SH-SY5Y (cell line): ENCODE measurements around the gene TDRD9.

Source experiments
- GATA2 ChIP-seq: IDR thresholded peaks from 2 replicates; pipeline ENCODE4 v1.6.1; 2011; ENCODE audit warnings: mild to moderate bottlenecking, low read depth, low read length
- GATA3 ChIP-seq: IDR thresholded peaks from 2 replicates; pipeline ENCODE4 v1.6.1; 2011; ENCODE audit warnings: low read depth, mild to moderate bottlenecking, low read length, moderate library complexity

GRCh38 chr14:104094709-104095425 lies 166.6 kb downstream of the TDRD9 start:
- TF ChIP-seq GATA2 (no peak), GATA3 (no peak)
